DND-41 (cell line): ENCODE data around the gene PRRT4.

ENCODE experiments used
- EZH2 ChIP-seq: IDR thresholded peaks from 3 replicates; pipeline ENCODE4 v1.6.1; 2012; ENCODE audit warnings: borderline replicate concordance, low read depth, mild to moderate bottlenecking, moderate library complexity, low read length, inconsistent platforms; ENCODE audit not compliant: severe bottlenecking
- TF ChIP-seq, protein P1 (sequence below): IDR thresholded peaks from 2 replicates; pipeline ENCODE4 v1.5.1; 2012; ENCODE audit warnings: borderline replicate concordance, low read length, moderate library complexity, mild to moderate bottlenecking; ENCODE audit not compliant: poor library complexity, severe bottlenecking; ENCODE audit errors: extremely low read depth

DNA sequence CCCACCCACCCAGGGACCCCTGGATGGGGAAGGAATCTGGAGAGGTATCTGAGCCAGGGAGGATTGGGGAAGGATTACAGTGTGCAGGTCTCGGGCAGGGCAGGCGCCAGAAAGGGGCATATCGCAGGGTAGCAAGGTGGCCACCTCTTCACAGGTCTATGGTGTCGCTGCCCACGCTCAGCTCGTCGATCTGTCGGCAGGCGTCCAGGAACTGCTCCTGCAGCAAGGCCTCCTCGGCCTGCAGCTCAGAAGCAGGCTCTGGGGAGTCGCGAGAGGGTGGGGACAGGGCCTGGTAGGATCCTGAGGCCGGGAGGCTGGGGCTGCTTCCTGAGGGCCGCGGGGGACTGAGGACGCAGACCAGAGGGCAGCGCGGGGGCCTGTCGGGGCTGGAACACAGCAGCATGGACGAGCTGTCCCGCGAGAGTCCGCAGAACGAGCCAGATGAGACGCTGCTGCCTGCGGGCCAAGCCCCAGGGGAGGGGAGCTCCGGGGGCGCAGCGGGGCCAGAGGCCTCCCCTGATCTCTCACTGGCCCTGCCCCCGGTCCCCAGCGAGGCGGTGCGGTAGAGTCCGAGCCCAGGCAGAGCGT is 10.7 kb downstream of the PRRT4 start:
- no peak for TF ChIP-seq EZH2
- TF ChIP-seq, protein P1, sequence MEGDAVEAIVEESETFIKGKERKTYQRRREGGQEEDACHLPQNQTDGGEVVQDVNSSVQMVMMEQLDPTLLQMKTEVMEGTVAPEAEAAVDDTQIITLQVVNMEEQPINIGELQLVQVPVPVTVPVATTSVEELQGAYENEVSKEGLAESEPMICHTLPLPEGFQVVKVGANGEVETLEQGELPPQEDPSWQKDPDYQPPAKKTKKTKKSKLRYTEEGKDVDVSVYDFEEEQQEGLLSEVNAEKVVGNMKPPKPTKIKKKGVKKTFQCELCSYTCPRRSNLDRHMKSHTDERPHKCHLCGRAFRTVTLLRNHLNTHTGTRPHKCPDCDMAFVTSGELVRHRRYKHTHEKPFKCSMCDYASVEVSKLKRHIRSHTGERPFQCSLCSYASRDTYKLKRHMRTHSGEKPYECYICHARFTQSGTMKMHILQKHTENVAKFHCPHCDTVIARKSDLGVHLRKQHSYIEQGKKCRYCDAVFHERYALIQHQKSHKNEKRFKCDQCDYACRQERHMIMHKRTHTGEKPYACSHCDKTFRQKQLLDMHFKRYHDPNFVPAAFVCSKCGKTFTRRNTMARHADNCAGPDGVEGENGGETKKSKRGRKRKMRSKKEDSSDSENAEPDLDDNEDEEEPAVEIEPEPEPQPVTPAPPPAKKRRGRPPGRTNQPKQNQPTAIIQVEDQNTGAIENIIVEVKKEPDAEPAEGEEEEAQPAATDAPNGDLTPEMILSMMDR: no peak
